ENCODE measurements around the gene VMAC.

The VMAC gene

DNA sequence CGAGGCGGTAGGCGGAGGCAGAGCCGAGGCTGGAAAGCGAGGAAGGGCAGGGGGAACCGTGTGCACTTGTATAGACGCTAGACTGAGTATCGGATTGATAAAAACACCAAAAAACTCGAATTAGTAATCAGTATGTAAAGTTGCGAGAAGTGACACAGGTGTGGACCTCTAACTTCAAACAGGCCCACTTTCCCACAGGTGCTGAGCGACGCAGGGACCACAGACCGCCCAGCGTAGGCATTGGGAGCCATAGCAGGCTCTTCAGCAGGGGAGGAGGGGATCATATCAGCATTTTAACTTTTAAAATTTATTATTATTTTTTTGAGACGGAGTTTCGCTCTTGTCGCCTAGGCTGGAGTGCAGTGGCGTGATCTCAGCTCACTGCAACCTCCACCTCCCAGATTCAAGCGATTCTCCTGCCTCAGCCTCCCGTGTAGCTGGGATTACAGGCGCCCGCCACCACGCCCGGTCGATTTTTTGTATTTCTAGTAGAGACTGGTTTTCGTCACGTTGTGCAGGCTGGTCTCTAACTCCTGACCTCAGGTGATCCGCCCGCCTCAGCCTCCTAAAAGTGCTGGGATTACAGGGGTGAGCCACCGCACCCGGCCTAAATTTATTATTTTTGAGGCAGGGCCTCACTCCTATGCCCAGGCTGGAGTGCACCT lies 574 bp downstream of the VMAC start:
- DNase-seq, result no peak

DNA sequence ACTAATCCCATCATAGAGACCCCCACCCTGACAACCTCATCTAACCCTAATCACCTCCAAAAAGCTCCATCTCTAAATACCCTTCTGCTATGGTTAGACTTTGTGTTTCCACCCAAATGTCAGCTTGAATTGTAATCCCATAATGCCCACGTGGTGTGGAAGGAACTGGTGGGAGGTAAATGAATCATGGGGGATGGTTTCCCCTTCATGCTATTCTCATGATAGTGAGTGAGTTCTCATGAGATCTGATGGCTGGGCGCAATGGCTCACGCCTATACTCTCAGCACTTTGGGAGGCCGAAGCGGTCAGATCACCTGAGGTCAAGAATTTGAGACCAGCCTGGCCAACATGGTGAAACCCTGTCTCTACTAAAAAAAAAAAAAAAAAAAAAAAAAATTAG lies 2.6 kb downstream of the VMAC start:
- DNase-seq, result no peak

DNA sequence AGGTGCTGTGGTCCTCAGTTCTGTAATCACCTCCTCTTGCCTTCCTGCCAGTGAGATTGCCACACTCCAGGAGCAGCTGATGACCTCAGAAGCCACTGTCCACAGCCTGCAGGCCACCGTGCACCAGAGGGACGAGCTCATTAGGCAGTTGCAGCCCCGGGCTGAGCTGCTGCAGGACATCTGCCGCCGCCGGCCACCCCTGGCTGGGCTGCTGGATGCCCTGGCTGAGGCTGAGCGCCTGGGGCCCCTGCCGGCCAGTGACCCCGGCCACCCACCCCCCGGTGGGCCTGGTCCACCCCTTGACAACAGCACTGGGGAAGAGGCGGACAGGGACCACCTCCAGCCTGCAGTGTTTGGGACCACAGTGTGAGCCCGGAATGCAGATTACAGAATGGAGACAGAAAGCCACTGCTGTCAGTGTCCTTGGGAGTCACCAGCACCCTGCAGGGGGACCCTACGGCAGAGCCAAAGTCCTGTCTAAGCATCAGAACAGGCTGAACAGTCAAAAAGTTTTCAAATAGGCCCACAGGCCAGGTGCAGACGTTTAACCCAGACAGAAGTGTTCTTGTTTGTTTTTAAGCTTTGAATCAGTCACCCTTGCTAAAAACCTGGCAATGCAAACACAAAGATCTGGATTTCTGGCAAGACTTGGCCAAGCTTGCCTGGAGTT lies 4.2 kb downstream of the VMAC start:
- DNase-seq, result no peak

- no peak for DNase-seq
These were observed 5.9 kb downstream of the VMAC start for GRCh38 chr19:5910638-5910907.

GRCh38 chr19:5911366-5911765 lies 6.7 kb downstream of the VMAC start:
- DNase-seq, result no peak

DNA sequence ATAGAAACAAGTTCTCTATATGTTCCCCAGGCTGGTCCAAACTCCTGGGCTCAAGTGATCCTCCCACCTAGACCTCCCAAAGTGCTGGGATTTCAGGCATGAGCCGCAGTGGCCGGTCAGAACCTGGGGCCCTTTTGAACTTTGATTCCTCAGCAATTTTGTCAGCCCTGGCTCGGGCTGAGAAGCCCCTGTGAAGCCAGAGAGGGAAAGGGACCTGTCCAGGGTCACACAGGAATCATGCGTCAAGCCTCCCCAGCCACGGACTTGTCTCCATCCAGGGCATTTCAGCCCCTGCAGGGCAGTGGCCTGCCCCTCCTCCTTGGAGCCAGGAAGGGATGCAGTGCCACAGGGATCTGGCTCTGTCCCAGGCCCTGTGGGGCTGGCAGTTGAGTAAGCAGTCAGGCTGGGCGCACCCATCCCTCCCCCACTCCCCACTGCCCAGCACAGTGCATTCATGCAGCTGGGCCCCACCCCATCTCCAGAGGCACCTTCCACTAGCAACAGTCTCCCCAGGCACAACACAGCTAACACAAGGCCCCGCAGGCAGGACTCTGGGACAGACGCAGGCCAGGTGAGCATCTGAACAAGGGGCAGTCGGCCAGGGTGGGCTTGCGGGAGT lies 9.2 kb downstream of the VMAC start, which contains the start of gene CAPS:
Gene CAPS (plus strand): TSS at position 516 of the 619 bp plus-strand sequence. CDS start 153 bp downstream, outside the sequence.
- DNase-seq, result no peak

DNA sequence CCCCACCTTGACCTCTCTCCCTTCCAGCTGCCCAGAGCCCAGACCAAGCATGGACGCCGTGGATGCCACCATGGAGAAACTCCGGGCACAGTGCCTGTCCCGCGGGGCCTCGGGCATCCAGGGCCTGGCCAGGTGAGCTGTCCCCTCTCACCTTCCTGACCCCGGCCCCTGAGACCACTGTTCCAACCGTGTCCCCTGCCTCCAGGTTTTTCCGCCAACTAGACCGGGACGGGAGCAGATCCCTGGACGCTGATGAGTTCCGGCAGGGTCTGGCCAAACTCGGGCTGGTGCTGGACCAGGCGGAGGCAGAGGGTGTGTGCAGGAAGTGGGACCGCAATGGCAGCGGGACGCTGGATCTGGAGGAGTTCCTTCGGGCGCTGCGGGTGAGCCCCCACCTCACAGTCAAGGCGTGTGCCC lies 9.7 kb downstream of the VMAC start:
- no peak for DNase-seq

DNA sequence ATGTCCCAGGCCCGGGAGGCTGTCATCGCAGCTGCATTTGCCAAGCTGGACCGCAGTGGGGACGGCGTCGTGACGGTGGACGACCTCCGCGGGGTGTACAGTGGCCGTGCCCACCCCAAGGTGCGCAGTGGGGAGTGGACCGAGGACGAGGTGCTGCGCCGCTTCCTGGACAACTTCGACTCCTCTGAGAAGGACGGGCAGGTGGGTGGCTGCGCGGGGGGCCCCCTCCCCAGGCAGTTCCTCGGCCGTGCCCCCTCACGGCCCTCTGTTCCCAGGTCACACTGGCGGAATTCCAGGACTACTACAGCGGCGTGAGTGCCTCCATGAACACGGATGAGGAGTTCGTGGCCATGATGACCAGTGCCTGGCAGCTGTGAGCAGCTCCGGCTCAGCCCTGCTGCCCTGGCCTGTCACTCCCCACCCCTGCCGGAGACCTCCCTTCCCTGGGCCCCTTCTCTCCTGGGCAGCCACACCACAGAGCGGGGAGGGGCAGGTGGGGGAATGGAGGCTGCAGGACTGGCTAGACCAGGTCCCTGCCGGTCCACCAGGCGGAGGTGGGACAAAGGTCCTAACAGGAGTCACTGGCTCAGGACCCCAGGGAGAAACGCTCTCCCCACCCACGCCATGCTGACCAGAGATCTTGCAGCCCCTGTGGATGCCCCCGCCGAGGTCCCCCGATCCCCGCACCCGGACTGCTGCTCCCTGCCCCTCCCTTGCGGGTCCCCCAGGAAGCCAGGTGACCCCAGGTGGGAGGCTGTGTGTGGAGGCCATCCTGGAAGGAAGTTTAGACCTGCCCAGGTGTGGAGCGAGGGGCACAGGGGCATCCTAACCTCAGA lies 10.5 kb downstream of the VMAC start:
- no peak for DNase-seq

GRCh38 chr19:5915782-5916165 lies 11.1 kb downstream of the VMAC start:
- DNase-seq, result no peak

DNA sequence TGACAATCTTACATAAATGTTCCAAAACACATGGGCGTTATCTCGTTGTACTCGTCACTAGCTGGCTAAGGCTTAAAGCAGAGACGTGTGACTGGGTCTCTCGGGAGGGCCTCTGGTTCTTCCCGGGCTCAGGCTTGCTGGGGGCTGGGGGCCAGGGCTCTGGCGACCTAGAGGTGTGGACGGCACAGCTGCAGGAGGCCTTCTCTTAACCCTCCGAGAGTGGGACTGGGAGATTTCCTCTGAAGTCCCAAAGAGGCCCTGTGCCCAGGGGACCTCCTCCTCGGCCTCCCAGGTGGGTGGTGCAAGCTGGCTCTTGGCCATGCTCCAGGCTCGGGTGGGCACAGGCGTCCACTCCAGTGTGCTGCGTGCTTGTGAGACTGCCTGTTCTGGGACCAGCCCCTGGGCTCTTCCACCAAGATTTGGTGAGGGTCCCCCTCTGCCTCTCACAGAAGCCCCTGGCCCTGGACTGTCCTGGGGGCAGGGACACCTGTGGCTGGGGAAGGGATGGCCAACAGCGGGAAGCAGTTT lies 11.6 kb downstream of the VMAC start:
- DNase-seq, result no peak

DNA sequence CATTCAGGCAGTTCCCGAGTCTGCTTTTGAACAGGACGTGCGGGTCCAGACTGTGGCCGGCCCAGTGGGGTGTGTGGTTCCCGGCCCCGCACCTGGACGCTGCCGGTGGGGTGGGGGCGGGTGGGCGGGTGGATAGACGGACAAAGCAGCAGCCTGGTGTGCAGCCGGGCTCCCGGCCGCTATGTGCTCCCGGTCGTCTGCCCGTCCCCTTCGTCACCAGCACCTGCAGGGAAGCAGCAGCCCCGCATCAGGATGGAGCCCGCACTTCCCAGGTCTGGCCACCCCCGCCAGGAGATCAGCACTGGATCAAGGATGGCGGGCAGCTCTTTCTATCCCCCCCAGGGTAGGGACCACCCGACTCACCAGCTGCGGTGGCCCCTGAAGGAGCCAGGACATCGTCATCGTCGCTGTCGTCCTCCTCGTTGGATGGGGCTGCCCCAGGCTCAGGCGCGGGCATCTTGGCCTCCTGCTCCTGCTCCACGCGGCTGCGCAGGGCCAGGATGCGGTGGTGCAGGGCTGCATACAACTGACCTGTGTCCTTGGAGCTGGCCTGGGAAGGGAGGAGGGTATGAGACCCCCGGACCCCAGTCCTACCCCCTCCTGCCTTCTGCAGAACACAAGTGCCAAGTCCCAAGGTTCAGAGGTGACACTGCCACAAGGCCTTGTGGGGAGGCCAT lies 12.9 kb downstream of the VMAC start:
- no peak for DNase-seq

DNA sequence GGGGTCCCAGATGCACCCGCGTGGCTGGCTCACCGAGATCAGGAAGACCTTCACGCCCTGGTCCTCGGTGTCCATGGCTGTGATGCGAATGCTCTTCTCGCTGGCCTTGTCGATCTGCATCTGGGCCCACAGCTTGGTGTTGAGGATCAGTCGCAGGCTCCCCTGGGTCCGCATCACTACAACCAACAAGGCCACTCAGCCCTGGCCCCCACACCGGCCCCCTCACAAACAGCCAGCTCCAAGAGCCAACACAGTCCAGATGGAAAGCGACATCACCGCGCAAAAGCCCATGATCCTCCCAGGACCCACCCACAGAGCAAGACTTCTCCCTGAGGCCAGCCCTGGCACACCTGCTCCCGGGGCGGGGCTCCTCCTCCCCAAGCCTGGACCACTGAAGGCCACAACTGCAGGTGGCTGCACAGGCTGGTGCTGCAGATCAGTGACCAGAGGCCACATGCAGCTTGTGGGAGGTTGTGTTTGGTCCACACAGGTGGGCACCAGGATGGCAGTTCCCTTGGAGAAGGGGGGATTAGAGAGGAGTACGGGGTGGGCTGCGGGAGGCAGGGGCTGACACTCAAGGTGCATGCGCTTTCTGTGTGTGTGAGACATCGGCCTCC lies 13.9 kb downstream of the VMAC start:
- DNase-seq, result no peak

- DNase-seq, result no peak
These were observed 17.0 kb downstream of the VMAC start for GRCh38 chr19:5921516-5922160.

GRCh38 chr19:5922161-5922545 lies 17.5 kb downstream of the VMAC start:
- DNase-seq, result no peak

- no peak for DNase-seq
These were observed 18.7 kb downstream of the VMAC start for GRCh38 chr19:5923356-5923755.

- no peak for DNase-seq
These were observed 21.3 kb downstream of the VMAC start for GRCh38 chr19:5925830-5926427.

- no peak for DNase-seq
These were observed 22.2 kb downstream of the VMAC start for GRCh38 chr19:5926641-5927440.

DNA sequence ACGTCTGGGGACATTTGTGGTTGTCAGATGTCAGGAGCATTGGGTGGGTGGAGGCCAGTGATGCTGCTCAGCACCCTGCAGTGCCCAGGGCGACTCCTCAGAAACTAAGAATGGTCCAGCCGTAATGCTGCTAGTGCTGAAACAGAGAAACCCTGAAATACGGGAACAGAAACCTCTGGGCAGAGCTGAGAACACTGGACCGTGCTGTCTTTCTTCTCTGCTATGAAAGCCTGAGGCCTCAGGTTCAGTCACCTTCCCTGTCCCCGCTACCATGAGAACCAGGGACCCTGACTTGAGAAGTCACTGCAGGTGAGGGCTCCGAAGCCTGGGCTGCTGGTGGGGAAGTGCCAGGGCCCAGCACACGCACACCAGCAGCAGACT lies 22.8 kb downstream of the VMAC start:
- DNase-seq, result no peak

DNA sequence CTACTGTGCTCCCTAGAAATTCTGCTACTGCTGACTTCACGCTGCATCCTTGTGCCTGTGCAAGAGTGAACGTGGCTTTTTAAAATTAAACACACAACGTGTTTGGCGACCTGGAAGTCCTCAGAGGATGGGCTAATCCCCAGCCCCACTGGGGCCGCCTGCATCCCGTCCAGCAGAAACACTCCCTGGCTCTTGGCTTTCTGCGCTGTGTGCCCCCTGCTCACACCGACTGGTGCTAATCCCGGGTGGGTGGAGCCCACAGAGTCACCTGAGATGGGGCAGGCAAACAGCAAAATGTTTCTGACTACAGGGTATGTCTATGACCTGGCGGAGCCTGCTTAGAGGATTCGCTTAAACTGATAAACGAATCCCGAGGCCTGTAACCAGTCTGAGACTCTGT lies 24.5 kb downstream of the VMAC start:
- DNase-seq, result no peak

DNA sequence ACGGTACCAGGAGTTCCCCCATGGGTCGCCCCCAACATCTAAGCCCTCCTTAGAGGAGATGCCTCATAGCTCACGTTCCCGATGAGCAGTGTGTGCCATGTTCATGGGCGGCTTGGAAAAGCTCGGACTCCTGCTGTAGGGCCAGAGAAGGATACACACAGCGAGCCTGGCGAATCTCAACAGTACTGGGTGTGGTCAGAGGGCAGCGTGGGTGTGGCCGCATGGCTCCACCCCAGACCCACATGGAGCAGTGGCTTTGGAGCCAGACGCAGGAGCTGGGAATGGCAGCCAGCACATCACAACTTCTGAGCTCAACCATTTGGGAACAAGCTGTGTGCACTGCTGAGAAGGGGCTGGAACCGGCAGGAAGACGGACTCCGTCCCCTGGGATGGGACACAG lies 25.0 kb downstream of the VMAC start:
- no peak for DNase-seq

DNA sequence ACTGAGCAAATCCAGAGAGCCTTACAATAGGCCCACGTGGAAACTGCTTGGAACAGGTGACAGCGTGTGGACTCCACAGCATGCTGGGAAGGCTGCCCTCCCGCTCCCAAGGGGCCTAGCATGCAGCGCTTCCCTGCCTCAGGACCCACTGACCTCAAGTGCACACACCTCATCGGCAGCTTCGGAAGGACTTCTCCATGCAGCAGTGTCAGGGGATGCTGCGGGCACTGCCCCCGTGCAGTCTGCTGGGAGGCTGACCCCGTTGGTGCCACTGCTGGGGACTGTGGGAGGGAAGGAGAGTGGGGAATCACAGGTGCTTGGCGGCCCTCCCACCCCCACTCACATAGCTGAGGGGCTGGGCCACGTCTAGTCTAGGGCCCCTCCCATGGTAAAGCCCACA lies 26.6 kb downstream of the VMAC start:
- no peak for DNase-seq
